ENCODE data around the gene ADK. TPM values are rescaled to one million over a fixed set of nuclear protein-coding genes. Genes with fewer than 3 reads are reported as not detected.

Gene ADK
- total RNA-seq, 1 donor from 2014 or later, result 28.5 TPM

- no peaks in the 10 kb centered on the region for H3K9me3 Mint-ChIP-seq
- TF ChIP-seq CTCF (conservative IDR thresholded peaks at IDR 0.05), result no peak
- no peaks in the 10 kb centered on the region for H3K27me3 Mint-ChIP-seq
- H3K27ac Mint-ChIP-seq, result no peak overlapping the region
- H3K4me1 Mint-ChIP-seq (ENCODE audit: unreplicated experiment), result no peaks in the 10 kb centered on the region
- H3K36me3 Mint-ChIP-seq, result peaks cover 12% of the 10 kb centered on the region
- no peak for DNase-seq (ENCODE audit: extremely low spot score, unreplicated experiment)
- no peak overlapping the region for H3K4me3 Mint-ChIP-seq
Observed at GRCh38 chr10:74328388-74328787, 177.4 kb downstream of the ADK start.

GRCh38 chr10:74329873-74330272, 178.9 kb downstream of the ADK start:
- no peak for TF ChIP-seq CTCF (conservative IDR thresholded peaks at IDR 0.05)
- Mint-ChIP-seq H3K27ac (no peak overlapping the region), H3K4me1 (ENCODE audit: unreplicated experiment) (no peaks in the 10 kb centered on the region), H3K4me3 (no peak overlapping the region), H3K9me3 (peaks cover 7% of the 10 kb centered on the region), H3K27me3 (no peaks in the 10 kb centered on the region), H3K36me3 (peaks cover 3% of the 10 kb centered on the region)
- no peak for DNase-seq (ENCODE audit: extremely low spot score, unreplicated experiment)

GRCh38 chr10:74330646-74331045, 179.6 kb downstream of the ADK start:
- H3K27ac Mint-ChIP-seq, result no peak overlapping the region
- TF ChIP-seq CTCF (conservative IDR thresholded peaks at IDR 0.05), result no peak
- peaks cover 3% of the 10 kb centered on the region for H3K36me3 Mint-ChIP-seq
- H3K27me3 Mint-ChIP-seq, result no peaks in the 10 kb centered on the region
- DNase-seq (ENCODE audit: extremely low spot score, unreplicated experiment), result no peak
- H3K4me1 Mint-ChIP-seq (ENCODE audit: unreplicated experiment), result no peaks in the 10 kb centered on the region
- no peak overlapping the region for H3K4me3 Mint-ChIP-seq
- H3K9me3 Mint-ChIP-seq, result peaks cover 7% of the 10 kb centered on the region

- Mint-ChIP-seq H3K4me1 (ENCODE audit: unreplicated experiment) (no peaks in the 10 kb centered on the region), H3K27ac (no peak overlapping the region), H3K36me3 (peaks cover 3% of the 10 kb centered on the region), H3K4me3 (no peak overlapping the region), H3K9me3 (peaks cover 7% of the 10 kb centered on the region), H3K27me3 (no peaks in the 10 kb centered on the region)
- no peak for TF ChIP-seq CTCF (conservative IDR thresholded peaks at IDR 0.05)
- no peak for DNase-seq (ENCODE audit: extremely low spot score, unreplicated experiment)
Observed at GRCh38 chr10:74332398-74332797, 181.4 kb downstream of the ADK start.

- no peak for TF ChIP-seq CTCF (conservative IDR thresholded peaks at IDR 0.05)
- no peaks in the 10 kb centered on the region for H3K4me1 Mint-ChIP-seq (ENCODE audit: unreplicated experiment)
Observed at GRCh38 chr10:74333174-74333573, 182.2 kb downstream of the ADK start.

GRCh38 chr10:74334221-74334620, 183.2 kb downstream of the ADK start:
- Mint-ChIP-seq H3K4me1 (ENCODE audit: unreplicated experiment) (no peaks in the 10 kb centered on the region), H3K27me3 (no peaks in the 10 kb centered on the region), H3K9me3 (peaks cover 7% of the 10 kb centered on the region), H3K36me3 (peaks cover 3% of the 10 kb centered on the region), H3K4me3 (no peak overlapping the region), H3K27ac (no peak overlapping the region)
- no peak for TF ChIP-seq CTCF (conservative IDR thresholded peaks at IDR 0.05)
- no peak for DNase-seq (ENCODE audit: extremely low spot score, unreplicated experiment)

More at GRCh38 chr10:74333174-74333573, 182.2 kb downstream of the ADK start:
- Mint-ChIP-seq H3K36me3 (peaks cover 3% of the 10 kb centered on the region), H3K27me3 (no peaks in the 10 kb centered on the region), H3K4me3 (no peak overlapping the region), H3K9me3 (peaks cover 7% of the 10 kb centered on the region), H3K27ac (no peak overlapping the region)
- no peak for DNase-seq (ENCODE audit: extremely low spot score, unreplicated experiment)
